UCSD-AML1 (cell line): ENCODE measurements around the gene PTPRG.

ENCODE experiments used
- DNase-seq: peaks from one replicate; lab custom pipeline; 2025; ENCODE audit not compliant: unreplicated experiment; lab: John Stamatoyannopoulos, UW

Gene PTPRG

DNA sequence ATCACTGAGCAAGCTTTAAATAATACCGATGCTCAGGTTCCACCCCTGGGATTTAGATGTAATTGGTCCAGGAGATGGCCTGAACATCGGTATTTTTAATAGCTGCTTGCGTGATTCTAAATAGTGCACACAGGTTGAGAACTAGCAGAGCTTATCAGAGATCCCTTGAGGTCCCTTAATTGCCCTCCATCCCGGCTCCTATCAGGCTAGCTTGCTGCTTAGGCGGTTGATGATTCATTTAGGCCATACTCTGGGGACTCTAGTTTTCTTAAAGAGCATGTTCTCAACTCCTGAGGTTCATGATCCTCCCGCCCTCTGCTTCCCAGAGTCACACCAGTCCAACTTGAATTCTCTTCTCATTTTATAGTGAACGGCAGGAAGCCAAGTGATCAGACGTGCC is 531.7 kb downstream of the PTPRG start:
- no peak for DNase-seq

DNA sequence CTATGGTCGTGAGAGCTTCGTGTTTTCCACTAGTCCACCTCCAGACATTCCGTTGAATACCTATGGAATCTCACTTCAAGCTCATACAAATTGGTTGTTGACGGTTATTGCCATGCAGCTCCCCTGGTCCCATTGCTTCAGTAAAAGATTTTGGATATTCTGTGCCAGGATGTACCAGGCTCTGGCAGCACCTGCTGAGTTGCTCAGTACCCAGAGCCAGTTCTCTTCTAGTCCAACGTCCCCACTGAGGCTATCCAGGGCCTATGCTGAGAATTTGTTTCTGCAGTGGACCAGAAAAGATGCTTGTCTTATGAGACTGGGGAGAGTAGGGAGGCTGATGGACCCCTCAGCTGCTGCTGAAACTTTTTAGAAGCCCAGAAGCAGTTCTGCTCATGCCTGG is 533.1 kb downstream of the PTPRG start:
- no peak for DNase-seq

DNA sequence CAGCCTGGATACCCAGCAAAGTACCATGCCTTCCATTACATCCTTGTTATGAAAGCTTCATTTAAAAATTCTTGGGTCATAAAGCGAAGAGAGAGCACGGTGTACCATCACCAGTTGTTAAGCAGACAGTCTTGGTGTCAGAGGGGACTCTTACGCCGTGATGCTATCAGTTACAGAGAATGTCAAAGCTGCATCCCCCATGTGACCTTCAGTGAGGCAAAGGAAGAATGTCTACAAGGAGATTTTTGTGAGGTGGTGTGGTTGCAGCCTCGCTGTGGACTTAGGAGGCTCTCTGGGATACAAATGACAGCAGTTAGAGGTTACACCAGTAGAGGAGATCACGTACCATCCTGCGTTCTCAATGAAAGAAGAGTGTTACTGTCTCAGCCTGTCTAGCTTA is 533.7 kb downstream of the PTPRG start:
- DNase-seq = no peak

DNA sequence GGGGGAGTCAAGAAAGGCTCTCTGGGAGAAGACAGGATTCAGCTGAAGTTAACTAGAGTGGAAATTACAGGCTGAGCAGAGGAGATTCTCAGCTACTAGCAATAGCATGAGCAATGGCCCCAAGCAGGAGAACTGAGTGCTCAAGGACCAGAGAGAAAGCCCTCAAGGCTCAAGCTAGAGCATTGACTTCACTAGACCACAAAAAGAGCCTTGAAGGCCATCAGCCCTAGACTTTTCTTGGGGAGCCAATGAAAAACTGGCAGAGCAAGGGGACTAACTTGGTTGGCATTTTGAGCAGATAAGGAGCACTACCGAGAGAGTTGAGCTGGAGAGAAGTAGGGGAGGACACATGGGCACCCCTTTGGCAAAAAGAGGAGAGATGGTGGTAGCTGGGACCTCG is 534.4 kb downstream of the PTPRG start:
- no peak for DNase-seq

DNA sequence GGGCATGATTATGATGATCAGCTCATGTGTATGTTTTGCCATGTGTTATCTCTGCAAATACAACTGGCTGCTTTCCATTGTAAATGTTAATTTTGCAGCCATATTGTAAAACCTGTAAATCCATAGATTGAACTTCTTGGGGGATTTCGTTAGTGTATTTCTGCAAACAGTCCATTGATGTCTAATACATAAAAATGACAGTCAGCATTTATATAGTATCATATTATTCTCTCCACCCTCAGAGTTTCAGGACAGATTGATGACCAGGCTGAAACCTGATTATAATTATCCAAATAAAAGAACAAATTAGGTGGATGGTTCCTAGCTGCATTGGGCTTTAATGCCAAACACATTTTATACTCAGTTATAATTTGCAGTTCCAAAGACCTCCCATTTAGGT is 535.1 kb downstream of the PTPRG start:
- DNase-seq = no peak

DNA sequence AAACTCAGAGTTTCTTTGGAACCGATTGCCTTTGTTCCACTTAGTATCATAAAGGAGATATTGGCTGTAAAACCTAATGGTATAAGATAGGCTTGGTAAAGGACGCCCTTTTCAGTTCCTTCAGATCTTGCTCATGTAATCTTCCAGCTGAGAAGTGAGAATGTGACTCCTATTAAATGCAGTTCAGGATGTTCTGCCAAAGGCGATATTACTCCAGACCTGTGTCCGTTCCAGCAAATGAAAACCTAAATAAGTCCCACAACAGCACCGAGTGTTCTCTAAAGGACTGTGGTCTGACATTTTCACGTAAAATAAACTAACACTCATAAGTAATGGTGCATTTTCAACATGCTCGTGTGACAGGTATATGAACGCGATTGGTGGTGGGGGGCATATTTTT is 535.8 kb downstream of the PTPRG start:
- DNase-seq = no peak

DNA sequence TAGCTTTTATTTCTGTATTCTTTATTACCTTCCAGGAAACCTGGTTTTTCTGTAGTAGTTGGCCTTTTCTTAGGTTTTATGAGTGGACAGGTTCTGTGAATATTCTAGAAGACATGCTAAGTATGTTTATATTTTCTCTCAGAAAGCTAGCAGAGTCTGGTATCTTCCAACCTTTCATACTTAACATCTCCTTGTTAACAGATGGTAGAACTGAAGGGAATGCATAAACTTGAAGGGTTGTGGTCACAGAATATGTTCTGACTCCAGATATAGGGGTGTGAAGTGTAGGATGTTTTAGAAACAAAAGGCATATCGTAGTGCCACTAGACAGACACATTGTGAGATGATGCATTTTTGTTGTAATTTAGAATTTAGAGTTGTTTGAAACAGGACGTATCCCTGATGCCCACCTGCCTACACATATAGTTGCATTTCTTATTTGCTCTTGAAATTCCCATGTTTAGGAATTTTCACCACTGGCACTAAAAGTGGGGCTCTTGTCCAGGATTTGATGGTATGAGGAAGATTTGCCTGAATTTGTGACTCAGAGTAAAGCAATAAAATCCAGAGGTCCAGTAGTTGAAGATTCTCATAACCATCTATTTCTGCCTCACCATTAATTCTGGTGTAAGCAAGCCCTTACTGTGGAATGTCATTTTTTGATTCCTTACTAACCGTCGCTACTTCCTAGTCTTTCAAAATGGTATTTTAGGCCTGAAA is 537.4 kb downstream of the PTPRG start:
- DNase-seq = no peak

DNA sequence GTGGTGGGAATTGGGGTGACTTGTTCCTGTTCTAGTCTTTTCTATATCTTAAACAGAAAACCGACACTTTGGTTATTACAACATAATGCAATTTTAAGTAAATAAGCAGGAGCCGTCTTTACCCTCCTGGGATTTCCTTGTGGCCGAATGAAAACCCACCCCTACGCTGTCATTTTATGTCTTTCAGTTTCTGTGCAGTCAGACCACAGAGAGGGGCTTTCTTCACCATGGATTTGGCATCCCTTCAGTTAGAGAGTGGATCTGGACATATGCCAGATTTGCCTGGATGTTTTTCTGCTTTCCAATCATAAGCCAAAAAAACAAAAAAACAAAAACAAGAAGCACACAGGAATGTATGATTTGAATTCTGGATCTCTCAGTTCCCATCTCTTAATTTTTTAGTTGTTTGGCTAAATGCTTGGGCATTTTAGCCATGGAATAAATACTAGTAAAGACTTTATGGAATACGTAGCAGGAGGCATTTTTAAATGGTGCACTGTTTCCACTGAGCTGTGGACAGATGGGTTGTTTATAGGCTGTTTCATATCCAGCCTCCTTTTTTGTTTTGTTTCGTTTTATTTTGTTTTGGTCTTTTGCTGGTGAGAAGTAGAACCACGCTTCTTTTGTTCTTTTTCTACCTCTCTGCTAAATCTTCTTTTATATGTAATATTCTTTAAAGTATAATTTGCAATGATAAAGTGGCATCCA is 539.1 kb downstream of the PTPRG start:
- DNase-seq = no peak

DNA sequence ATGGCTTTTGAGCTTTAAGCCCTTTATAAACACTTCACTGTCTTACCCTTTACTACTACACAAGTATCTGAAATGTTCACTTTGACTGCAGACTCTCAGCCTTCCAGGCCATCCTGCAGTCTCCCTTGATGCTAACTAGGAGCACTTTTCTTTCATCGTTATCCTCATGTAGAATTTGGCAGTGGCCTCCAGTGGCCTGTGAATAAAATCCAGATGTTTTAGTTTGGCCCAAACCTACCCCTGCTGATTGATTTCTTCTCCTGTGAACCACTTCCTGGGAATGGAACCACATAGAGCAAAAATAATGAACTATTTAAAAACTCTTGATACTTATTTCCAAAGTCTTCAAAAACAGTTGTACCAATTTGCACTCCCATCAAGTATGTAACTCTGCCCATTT is 540.1 kb downstream of the PTPRG start:
- DNase-seq = no peak

DNA sequence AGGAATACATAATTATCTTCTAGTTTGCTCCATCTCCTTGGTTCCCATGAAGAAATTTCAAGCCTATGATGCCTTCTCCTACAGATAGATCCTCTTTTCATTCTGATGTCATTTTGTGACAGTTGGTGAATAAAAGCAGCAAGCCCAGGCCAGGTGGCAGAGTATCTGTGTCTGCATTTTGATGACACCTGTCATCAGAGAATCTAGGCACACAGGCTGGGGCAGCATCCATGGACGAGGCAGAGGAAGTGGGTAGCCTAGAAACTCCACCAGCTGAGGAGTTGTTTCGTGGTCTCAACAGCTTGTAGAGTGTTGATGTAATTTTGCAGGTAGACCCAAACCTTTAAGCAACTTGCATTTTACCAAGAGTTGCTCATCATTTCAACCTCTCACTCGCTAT is 542.2 kb downstream of the PTPRG start:
- DNase-seq = no peak

DNA sequence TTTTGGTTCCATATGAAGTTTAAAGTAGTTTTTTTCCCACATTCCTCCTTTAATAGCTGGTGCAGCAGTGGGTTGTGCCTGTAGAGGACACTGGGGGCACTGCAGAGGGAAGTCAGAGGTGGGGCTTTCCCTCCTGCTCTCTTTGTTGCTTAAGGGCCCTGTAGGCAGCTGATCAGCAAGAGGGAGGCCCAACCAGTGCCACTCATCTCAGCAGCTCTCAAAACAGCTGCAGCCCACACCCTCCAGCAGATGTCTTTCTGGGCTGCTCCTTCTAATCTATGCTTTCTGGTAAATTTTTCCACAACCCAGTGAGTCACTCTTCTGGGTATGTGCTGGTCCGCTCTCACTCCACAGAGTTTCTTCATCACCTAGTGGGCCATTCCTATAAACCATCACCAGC is 548.2 kb downstream of the PTPRG start:
- no peak for DNase-seq

DNA sequence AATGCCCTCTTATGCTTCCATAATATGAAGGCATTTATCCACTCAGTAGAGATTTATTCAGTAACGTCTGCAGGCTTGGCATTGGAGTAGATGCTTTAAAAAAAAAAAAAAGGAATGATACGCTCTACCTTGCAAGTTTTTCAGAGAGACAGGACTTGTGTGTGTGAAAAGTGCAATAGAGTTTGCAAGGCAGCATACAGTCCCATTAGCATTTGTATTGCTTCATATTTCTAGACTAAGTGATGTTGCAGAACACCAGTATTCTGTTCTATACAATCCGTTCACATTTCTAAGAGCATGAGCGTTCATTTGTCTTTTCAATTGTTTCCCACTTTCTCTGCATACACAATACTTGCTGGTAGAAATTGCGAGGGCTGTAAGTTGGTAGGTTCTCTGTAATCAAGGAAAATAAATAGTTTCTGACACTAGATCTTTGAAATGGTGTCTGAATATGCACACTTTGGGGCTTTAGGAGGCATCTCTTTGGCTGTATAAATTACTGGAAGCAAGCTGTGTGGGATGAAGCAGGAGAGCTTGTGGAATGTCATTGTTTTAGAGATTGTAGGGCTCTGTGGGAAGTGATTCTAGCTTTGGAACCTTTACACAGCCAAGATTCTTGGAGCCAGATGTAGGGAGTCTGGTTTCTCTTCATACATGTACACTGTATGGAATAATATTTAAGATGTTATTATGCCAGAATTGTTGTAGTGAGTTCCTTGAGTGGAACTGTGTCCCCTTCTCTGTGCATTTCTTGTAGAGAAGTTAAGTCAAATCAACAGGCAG is 549.3 kb downstream of the PTPRG start:
- DNase-seq = no peak

DNA sequence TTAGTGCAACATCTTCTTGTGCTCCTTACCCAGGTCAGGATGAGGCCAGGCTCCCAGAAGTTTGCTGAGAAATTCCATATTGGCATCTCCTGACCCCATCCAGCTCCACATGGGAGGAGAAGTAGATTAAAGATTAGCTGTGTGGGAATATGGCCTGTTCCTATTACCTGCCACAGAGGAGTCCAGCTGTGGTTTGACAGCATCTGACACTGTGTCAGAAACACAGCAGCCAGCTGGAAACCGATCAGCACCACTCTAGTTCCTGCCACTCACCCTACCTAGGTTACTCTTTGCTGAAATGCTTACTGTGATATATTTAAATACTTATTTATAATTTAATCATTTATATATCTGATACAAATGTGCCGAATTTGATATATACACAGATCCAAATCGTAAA is 551.7 kb downstream of the PTPRG start:
- no peak for DNase-seq

DNA sequence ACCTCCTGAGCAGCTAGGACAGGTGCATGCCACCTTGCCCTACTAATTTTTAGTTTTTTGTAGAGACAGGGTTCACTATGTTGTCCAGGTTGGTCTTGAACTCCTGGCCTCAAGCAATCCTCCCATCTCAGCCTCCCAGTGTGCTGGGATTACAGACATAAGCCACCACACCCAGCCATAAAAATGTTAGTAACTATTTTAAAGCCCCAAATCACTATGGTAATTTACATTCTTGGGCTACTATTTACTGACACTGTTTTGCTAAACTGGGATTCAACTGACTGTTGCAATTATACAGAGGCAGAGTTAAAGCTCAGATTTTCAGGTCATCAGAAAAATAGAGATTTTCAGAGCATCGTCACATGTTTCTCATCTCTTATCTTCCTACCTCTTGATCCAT is 553.4 kb downstream of the PTPRG start:
- DNase-seq = no peak

DNA sequence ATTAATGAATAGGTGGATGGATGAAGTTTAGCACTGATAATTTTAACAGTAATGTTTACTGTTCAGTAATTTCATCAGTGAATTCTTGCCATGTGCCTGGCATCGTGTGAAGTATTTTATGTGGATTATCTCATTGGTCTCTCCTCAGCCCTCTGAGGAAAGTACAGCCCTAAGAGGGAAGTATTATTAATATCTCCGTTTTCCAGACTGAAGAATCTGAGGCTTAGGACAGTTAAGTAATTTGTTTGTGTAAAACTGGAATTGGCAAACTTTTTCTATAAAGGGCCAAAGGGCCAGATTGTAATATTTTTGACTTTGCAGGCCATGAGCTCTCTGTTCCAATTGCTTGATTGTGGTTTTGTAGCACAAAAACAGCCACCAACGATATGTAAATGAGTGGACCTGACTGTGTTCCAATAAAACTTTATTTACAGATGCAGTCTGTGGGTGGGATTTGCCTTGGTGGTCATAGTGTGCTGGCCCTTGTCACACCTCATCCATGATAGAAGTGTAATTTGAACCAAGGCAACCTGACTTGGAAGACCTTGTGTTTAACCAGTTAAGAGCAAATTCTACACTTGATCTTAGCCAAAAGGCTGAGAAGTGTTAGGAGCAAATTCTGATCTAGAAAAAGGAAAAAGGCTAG is 556.7 kb downstream of the PTPRG start:
- DNase-seq = no peak

DNA sequence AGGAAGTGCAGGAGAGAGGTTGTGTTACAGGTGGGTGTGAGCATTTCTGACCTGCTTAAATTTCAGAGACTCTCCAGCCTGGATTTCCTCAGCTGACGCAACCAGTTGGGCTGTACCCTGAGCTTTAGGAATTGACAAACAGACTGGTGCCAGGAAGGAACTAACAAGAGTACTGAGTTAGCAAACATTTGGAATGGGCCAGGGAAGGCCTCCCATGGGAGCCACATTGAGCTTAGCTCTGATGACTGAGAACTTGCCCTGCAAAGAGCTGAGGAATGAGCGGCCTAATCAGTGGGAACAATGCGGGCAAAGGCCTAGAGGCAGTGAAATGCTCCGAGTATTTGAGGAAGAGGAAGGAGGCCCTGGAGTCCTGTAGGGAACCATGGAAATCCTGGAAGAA is 557.8 kb downstream of the PTPRG start:
- DNase-seq = no peak

DNA sequence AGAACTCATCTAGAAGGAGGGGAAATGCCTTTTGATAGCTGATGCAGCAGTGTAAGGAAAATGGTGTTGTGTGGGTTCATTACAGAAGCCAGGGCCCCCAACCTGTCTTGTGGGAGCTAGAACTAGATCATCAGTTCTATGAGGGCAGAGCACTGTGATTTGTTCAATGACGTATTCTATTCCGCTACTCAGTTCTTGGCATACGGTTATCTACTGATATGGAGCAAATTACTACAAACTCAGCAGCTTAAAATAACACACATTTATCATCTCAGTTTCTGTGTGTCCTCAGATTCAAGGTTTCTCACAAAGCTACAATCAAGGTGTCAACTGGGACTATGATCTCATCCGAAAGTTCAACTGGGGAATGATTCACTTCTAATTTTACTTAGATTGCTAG is 561.4 kb downstream of the PTPRG start:
- no peak for DNase-seq

DNA sequence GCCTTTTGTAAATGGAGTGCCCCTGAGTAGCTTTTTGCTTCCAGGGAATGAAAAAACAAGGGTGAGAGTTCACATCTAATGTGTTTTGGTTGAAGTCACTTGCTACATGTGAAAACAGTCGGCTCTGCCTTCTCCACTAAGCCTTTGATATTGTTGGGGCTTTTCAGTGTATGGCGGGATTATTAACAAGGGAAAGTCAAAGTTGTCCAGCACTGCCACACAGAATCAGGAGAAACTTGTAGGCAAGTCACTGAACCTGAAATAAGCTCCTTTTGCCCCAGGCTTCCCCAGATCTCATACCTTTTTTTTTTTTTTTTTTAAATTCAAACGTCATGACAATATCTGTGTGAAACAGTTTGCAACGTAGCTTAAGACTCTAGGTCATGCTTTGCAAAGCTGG is 564.0 kb downstream of the PTPRG start:
- DNase-seq = no peak

DNA sequence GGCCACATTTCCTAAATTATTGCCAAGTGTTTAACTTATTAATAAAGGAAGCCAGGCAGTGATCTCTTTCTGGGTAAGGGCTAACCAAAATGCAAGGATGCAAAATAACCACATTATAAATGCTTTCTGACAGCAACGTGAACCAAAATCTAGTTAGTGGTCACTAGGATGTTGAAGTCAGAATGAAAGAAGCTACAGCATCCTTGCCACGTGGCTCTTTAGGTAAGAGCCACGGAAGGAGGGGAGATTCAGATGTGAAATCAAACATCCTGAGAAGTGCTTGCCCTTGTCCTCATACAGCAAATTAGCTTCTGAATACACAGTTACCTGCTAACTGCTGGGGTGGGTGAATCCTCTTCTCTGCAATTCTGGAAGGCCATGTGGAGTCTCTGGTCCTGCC is 565.7 kb downstream of the PTPRG start:
- no peak for DNase-seq

DNA sequence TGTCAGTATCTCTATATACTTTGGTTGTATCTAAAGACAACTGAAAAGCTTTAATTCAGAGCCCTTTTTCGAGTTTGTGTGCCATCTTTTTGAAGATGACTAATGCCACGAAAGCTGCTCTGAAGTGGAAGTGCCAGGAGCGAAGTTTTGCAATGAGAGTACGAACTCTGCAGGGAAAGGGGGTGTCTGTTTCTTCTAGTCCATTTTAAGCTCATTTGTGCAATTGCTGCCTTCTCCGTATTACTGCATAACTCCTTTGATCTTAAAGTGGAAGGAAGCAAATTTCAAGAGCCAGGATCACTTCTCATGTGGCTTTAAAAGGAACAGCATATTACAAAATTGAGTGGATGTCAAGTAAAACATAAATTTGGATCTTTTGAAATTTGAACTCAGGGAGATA is 566.7 kb downstream of the PTPRG start:
- no peak for DNase-seq

DNA sequence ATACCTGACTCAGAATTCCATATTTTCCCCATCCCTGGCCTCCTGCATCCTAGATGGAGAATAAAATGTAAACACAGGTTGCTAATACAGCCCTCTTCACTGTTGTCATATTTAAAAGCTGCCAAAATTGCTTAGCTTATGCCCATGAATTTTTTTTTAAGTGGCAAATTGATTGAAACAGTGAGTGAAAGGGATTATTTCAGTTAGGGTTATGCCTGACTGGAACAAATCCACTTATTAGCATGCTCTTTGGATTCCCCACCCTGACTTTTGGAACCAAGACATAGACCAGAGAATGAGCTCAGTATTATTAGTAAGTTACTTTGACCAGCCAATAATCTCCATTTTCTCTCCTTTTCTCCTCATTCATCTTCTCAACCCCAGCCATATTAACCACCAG is 567.3 kb downstream of the PTPRG start:
- DNase-seq = no peak

DNA sequence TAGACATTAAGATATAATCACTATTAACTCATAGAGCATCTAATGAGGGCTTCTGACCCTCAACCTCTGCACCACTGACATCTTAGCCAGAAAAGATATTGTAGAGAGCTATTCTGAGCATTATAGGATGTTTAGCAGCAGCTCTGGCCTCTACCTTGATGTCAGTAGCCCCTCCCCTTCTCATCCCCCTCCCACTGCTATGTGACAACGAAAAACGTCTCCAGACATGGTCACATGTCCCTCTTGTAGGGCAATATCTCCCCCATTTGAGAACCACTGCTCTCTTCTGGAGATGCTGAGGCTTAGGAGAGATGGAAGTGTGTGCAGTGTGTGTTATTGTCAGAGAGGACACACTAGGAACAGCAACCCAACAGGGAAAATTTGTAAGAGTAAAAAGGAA is 569.7 kb downstream of the PTPRG start:
- DNase-seq = no peak
